Cardiac fibroblast (primary cell): ENCODE data around the gene ERC2.

ENCODE experiments used
- DNase-seq, 2 donors: peaks; one replicate each; pipeline versions ENCODE4 v3.0.0 to v3.0.0-alpha.2; 2010; ENCODE audit warnings: low read depth in 2 of 2
- H3K4me3 ChIP-seq, 2 donors: replicated peaks in 1 of 2; 1 replicate in 1 of 2; 2 replicates in 1 of 2; pipeline ENCODE4 v1.5.1; 2011; ENCODE audit warnings: low read depth in 2 of 2, low read length in 2 of 2, mild to moderate bottlenecking in 2 of 2, moderate library complexity in 1 of 2
- CTCF ChIP-seq: IDR thresholded peaks from one replicate; pipeline ENCODE4 v1.5.1; 2011; ENCODE audit warnings: low read depth, mild to moderate bottlenecking, low read length, inconsistent platforms

ERC2 gene

GRCh38 chr3:55819005-55819404, 649.3 kb downstream of the ERC2 start:
- no peak for TF ChIP-seq CTCF
- H3K4me3 ChIP-seq: no peak overlapping the region
- no peak for DNase-seq

- TF ChIP-seq CTCF: no peak
- DNase-seq: no peak
- H3K4me3 ChIP-seq: no peak overlapping the region
Observed at GRCh38 chr3:55818485-55818884, 649.8 kb downstream of the ERC2 start.

- H3K4me3 ChIP-seq: no peak overlapping the region
- no peak for DNase-seq
- TF ChIP-seq CTCF: no peak
Observed at GRCh38 chr3:55816794-55817576, 651.3 kb downstream of the ERC2 start.

GRCh38 chr3:55815262-55815661, 653.0 kb downstream of the ERC2 start:
- no peak for TF ChIP-seq CTCF
- DNase-seq: no peak
- H3K4me3 ChIP-seq: no peak overlapping the region

GRCh38 chr3:55813268-55814097, 654.8 kb downstream of the ERC2 start:
- no peak for DNase-seq
- TF ChIP-seq CTCF: no peak

GRCh38 chr3:55812394-55813013, 655.8 kb downstream of the ERC2 start:
- no peak for TF ChIP-seq CTCF
- H3K4me3 ChIP-seq: no peak overlapping the region
- DNase-seq: no peak

More at GRCh38 chr3:55813268-55814097, 654.8 kb downstream of the ERC2 start:
- no peak overlapping the region for H3K4me3 ChIP-seq
